A549 (cell line): ENCODE results near the gene MIR17HG. TPM values are rescaled to one million over a fixed set of nuclear protein-coding genes. Genes with fewer than 3 reads are reported as not detected.
A peak's percentile ranks its signal among the peaks of the same experiment; 100 is the strongest.

Experiments used
- ATOH8 ChIP-seq: fragments of 250-450 bp; sonication (Bioruptor Pico); IDR thresholded peaks from 2 replicates; pipeline ENCODE4 v1.5.0; 2020; ENCODE audit warnings: low read depth, mild to moderate bottlenecking, moderate library complexity
- BCL3 ChIP-seq: fragments of >200 bp; sonication (Bioruptor Twin); formaldehyde crosslinking; IDR thresholded peaks from 3 replicates; pipeline ENCODE4 v1.6.1; 2016
- BHLHE40 ChIP-seq: IDR thresholded peaks from 2 replicates; pipeline ENCODE4 v1.6.1; 2012; ENCODE audit warnings: low read depth, low read length, inconsistent platforms
- EHF ChIP-seq: fragments of 250-450 bp; sonication (Bioruptor Pico); IDR thresholded peaks from 2 replicates; pipeline ENCODE4 v1.5.0; 2020; ENCODE audit warnings: mild to moderate bottlenecking
- ELK1 ChIP-seq: fragments of 150-350 bp; IDR thresholded peaks from 2 replicates; pipeline ENCODE4 v1.6.1; 2014; ENCODE audit warnings: low read depth, mild to moderate bottlenecking, low read length
- EP300 ChIP-seq, 2 experiments: fragments of >200 bp; sonication (Bioruptor Twin); formaldehyde crosslinking; IDR thresholded peaks; 2 replicates in 1 of 2; 3 replicates in 1 of 2; pipeline ENCODE4 v1.6.1; 2016 to 2017
- FOSB ChIP-seq: fragments of 250-450 bp; sonication (Bioruptor Pico); IDR thresholded peaks from 2 replicates; pipeline ENCODE4 v1.5.0; 2020; ENCODE audit warnings: mild to moderate bottlenecking, moderate library complexity
- HES2 ChIP-seq: fragments of >200 bp; sonication (Bioruptor Twin); formaldehyde crosslinking; IDR thresholded peaks from 2 replicates; pipeline ENCODE4 v1.6.1; 2016
- HMGXB4 ChIP-seq: fragments of 250-450 bp; sonication (Bioruptor Pico); IDR thresholded peaks from 2 replicates; pipeline ENCODE4 v1.5.0; 2021; ENCODE audit warnings: mild to moderate bottlenecking, moderate library complexity, borderline replicate concordance
- MAFK ChIP-seq: fragments of 450-650 bp; IDR thresholded peaks from 2 replicates; pipeline ENCODE4 v1.6.1; 2014; ENCODE audit not compliant: partially characterized antibody
- MAX ChIP-seq: IDR thresholded peaks from 2 replicates; pipeline ENCODE4 v1.6.1; 2012
- NFE2L2 ChIP-seq: fragments of 150-350 bp; conservative IDR thresholded peaks from 2 replicates; pipeline ENCODE4 v1.6.1; 2014; ENCODE audit warnings: low read length
- NPAS2 ChIP-seq: fragments of 250-450 bp; sonication (Bioruptor Pico); IDR thresholded peaks from 2 replicates; pipeline ENCODE4 v1.8.0; 2022; ENCODE audit warnings: mild to moderate bottlenecking, moderate library complexity, borderline replicate concordance
- PHF8 ChIP-seq: fragments of 200-600 bp; sonication (generic); IDR thresholded peaks from 2 replicates; pipeline ENCODE4 v1.6.1; 2016; ENCODE audit warnings: low read depth, mild to moderate bottlenecking, antibody characterized with exemption, moderate library complexity, borderline replicate concordance
- POLR2A ChIP-seq: IDR thresholded peaks from 2 replicates; pipeline ENCODE4 v1.6.1; 2012; ENCODE audit warnings: mild to moderate bottlenecking, low read length
- RCOR1 ChIP-seq: fragments of 150-350 bp; IDR thresholded peaks from 2 replicates; pipeline ENCODE4 v1.6.1; 2014; ENCODE audit warnings: antibody characterized with exemption, low read length, low read depth
- REST ChIP-seq: fragments of 200-600 bp; sonication (generic); IDR thresholded peaks from 2 replicates; pipeline ENCODE4 v1.6.1; 2016; ENCODE audit warnings: antibody characterized with exemption, mild to moderate bottlenecking, moderate library complexity
- RFX5 ChIP-seq: fragments of 450-650 bp; IDR thresholded peaks from 2 replicates; pipeline ENCODE4 v1.7.1; 2014; ENCODE audit warnings: antibody characterized with exemption, mild to moderate bottlenecking, moderate library complexity
- SMC3 ChIP-seq: fragments of >200 bp; sonication (Bioruptor Twin); formaldehyde crosslinking; IDR thresholded peaks from 3 replicates; pipeline ENCODE4 v1.6.1; 2018; ENCODE audit warnings: inconsistent platforms
- TP53 ChIP-seq: fragments of 250-450 bp; sonication (Bioruptor Pico); IDR thresholded peaks from 2 replicates; pipeline ENCODE4 v1.5.0; 2021; ENCODE audit warnings: mild to moderate bottlenecking, moderate library complexity
- USF2 ChIP-seq: fragments of 450-650 bp; IDR thresholded peaks from 2 replicates; pipeline ENCODE4 v1.6.1; 2014; ENCODE audit warnings: antibody characterized with exemption
- ZFP36 ChIP-seq: fragments of 450-650 bp; IDR thresholded peaks from 2 replicates; pipeline ENCODE4 v1.6.1; 2014; ENCODE audit warnings: borderline replicate concordance; ENCODE audit not compliant: partially characterized antibody
- polyA plus RNA-seq, 4 experiments: library from polyadenylated mRNA; depleted of rRNA in 3 of 4; stranded (reverse); fragments of >200 nt; fragmentation: RNase III in 1 of 4; extraction: RNeasy Plus Mini Kit Qiagen cat#74134 plus additional on column Dnase treatment in 1 of 4; gene quantifications; 2 replicates in 3 of 4; 3 replicates in 1 of 4; pipeline ENCODE4 v1.2.3, GENCODE V29; 2011 to 2017

Gene MIR17HG
- polyA plus RNA-seq, 2 of the 4 experiments (the other 2 are of a cell fraction): 4.9 to 7.3 TPM

- TF ChIP-seq REST (no peak), HES2 (no peak), HMGXB4 (CRISPR knock-in tag) (no peak), ELK1 (no peak), PHF8 (peak; percentile 67; the same call in 1 of the 2 replicates), RCOR1 (no peak), MAFK (no peak), ATOH8 (no peak), EP300 (IDR thresholded peaks at IDR 0.05) (no peak), SMC3 (no peak), MAX (peak; percentile 95), TP53 (CRISPR knock-in tag) (0 out of 2 replicates have a peak, but pooled peaks have one; percentile 15), POLR2A (peak; percentile 62), NFE2L2 (no peak), EHF (CRISPR knock-in tag) (no peak), ZFP36 (peak; percentile 44), USF2 (no peak), RFX5 (no peak), BHLHE40 (no peak), FOSB (CRISPR knock-in tag) (no peak), NPAS2 (CRISPR knock-in tag) (no peak), BCL3 (no peak)
These were observed at the start of gene MIR17HG (continued) for GRCh38 chr13:91347202-91347995.
